HG02588 (cell line): Measurements from ENCODE around the gene DNASE1.

ENCODE experiments used
- ATAC-seq: cut with Tn5 transposase; IDR thresholded peaks from one replicate; pipeline ENCODE4 v1.9.1; 2021; ENCODE audit warnings: mild to moderate bottlenecking, moderate library complexity; ENCODE audit not compliant: unreplicated experiment

The DNASE1 gene

GRCh38 chr16:3694051-3694450, 39.6 kb downstream of the DNASE1 start:
- ATAC-seq, result no peak

- no peak for ATAC-seq
Measured at GRCh38 chr16:3695610-3696369, 41.3 kb downstream of the DNASE1 start.

GRCh38 chr16:3696425-3697218, 42.1 kb downstream of the DNASE1 start:
- ATAC-seq, result no peak

- ATAC-seq, result no peak
Measured at GRCh38 chr16:3698941-3699340, 44.5 kb downstream of the DNASE1 start.

GRCh38 chr16:3701531-3701930, 47.0 kb downstream of the DNASE1 start:
- ATAC-seq, result no peak

GRCh38 chr16:3702082-3702481, 47.6 kb downstream of the DNASE1 start:
- ATAC-seq, result no peak

- ATAC-seq, result no peak
Measured at GRCh38 chr16:3706253-3707012, 51.9 kb downstream of the DNASE1 start.
